ENCODE results near the gene DAAM1.

DNA sequence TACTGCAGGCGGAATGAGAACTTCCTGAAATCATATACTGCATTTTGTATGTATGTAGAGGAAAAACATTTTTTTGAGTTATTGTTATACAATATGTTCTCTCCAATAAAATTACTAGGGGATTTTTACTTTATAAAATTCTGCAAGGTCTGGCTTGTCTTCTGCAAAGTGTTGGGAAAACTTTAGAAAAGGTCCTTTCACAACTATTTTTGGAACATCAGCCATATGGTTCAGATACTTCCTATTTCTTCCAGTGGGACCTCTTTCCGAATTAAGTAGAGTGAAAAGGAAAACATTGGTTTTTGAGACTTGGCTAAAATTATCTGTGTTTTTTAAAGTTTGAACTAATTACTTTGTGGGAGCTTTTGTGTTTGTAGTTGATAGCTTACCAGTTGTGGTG lies 52.7 kb downstream of the DAAM1 start:
- TF ChIP-seq POLR2A (IDR thresholded peaks at IDR 0.05) (no peak), CTCF (IDR thresholded peaks at IDR 0.05) (no peak)

Measured in thyroid gland (tissue), 4 donors.